Liver (tissue), 9 donors: ENCODE measurements around the gene SYNGR3. TPM values are rescaled to one million over a fixed set of nuclear protein-coding genes. Genes with fewer than 3 reads are reported as not detected.

Experiments
- DNase-seq: peaks from one replicate; pipeline ENCODE4 v3.0.0-alpha.2; 2017; ENCODE audit warnings: low spot score
- H3K27ac ChIP-seq, 2 donors: one replicate each; pipeline ENCODE4 v1.7.0; 2013; ENCODE audit warnings: inconsistent platforms in 2 of 2, low read length in 2 of 2, control low read depth in 1 of 2, low read depth in 1 of 2, mild to moderate bottlenecking in 1 of 2
- H3K27me3 ChIP-seq, 4 donors: one replicate each; pipeline versions ENCODE4 v1.6.1 to v1.7.0; 2013; ENCODE audit warnings: low read length in 3 of 4, inconsistent platforms in 1 of 4, mild to moderate bottlenecking in 1 of 4, moderate library complexity in 1 of 4; ENCODE audit not compliant: control insufficient read depth in 4 of 4, insufficient read depth in 4 of 4
- H3K36me3 ChIP-seq, 4 donors: one replicate each; pipeline versions ENCODE4 v1.6.1 to v1.7.0; 2013; ENCODE audit warnings: low read length in 3 of 4, mild to moderate bottlenecking in 3 of 4, low read depth in 1 of 4, moderate library complexity in 1 of 4; ENCODE audit not compliant: control insufficient read depth in 4 of 4, insufficient read depth in 3 of 4
- H3K4me1 ChIP-seq, 4 donors: one replicate each; pipeline versions ENCODE4 v1.6.1 to v1.7.0; 2013; ENCODE audit warnings: low read length in 3 of 4, mild to moderate bottlenecking in 3 of 4, moderate library complexity in 1 of 4; ENCODE audit not compliant: control insufficient read depth in 4 of 4, insufficient read depth in 4 of 4
- H3K4me3 ChIP-seq, 3 donors: one replicate each; pipeline versions ENCODE4 v1.6.1 to v1.7.0; 2013; ENCODE audit warnings: low read length in 3 of 3, control low read depth in 1 of 3, low read depth in 1 of 3, mild to moderate bottlenecking in 1 of 3
- H3K9ac ChIP-seq, 2 donors: one replicate each; pipeline ENCODE4 v1.7.0; 2013; ENCODE audit warnings: low read length in 2 of 2, mild to moderate bottlenecking in 2 of 2, moderate library complexity in 2 of 2, control low read depth in 1 of 2, low read depth in 1 of 2
- H3K9me3 ChIP-seq, 4 donors: one replicate each; pipeline versions ENCODE4 v1.6.1 to v1.7.0; 2013; ENCODE audit warnings: low read length in 3 of 4; ENCODE audit not compliant: control insufficient read depth in 4 of 4
- ATF3 ChIP-seq: IDR thresholded peaks from 2 replicates; pipeline ENCODE4 v1.6.1; 2016; ENCODE audit warnings: antibody characterized with exemption
- CTCF ChIP-seq: fragments of 150-350 bp; IDR thresholded peaks from 2 replicates; pipeline ENCODE4 v1.5.1; 2017; ENCODE audit warnings: improper control_type of control experiment, low read depth, low read length; ENCODE audit not compliant: missing input control
- EGR1 ChIP-seq, 2 donors: IDR thresholded peaks; 2 replicates each; pipeline ENCODE4 v1.6.1; 2016 to 2018; ENCODE audit warnings: antibody characterized with exemption in 2 of 2, low read depth in 2 of 2
- FOXA1 ChIP-seq: IDR thresholded peaks from 2 replicates; pipeline ENCODE4 v1.6.1; 2016; ENCODE audit warnings: antibody characterized with exemption
- FOXA2 ChIP-seq: IDR thresholded peaks from 2 replicates; pipeline ENCODE4 v1.6.1; 2016; ENCODE audit warnings: antibody characterized with exemption
- HNF4A ChIP-seq, 2 donors: conservative IDR thresholded peaks; 2 replicates each; pipeline ENCODE4 v1.6.1; 2016; ENCODE audit warnings: antibody characterized with exemption in 2 of 2, mild to moderate bottlenecking in 2 of 2
- HNF4G ChIP-seq: IDR thresholded peaks from 2 replicates; pipeline ENCODE4 v1.6.1; 2016; ENCODE audit warnings: antibody characterized with exemption
- JUND ChIP-seq, 2 donors: IDR thresholded peaks; 2 replicates each; pipeline ENCODE4 v1.6.1; 2016; ENCODE audit warnings: antibody characterized with exemption in 2 of 2
- MAX ChIP-seq: IDR thresholded peaks from 2 replicates; pipeline ENCODE4 v1.6.1; 2016; ENCODE audit warnings: antibody characterized with exemption
- NR2F2 ChIP-seq: IDR thresholded peaks from 2 replicates; pipeline ENCODE4 v1.6.1; 2016; ENCODE audit warnings: antibody characterized with exemption
- RAD21 ChIP-seq, 2 donors: IDR thresholded peaks; 2 replicates each; pipeline ENCODE4 v1.6.1; 2016; ENCODE audit warnings: antibody characterized with exemption in 2 of 2, mild to moderate bottlenecking in 2 of 2
- REST ChIP-seq: IDR thresholded peaks from 2 replicates; pipeline ENCODE4 v1.6.1; 2016; ENCODE audit warnings: antibody characterized with exemption, mild to moderate bottlenecking
- RXRA ChIP-seq, 2 donors: IDR thresholded peaks; 2 replicates each; pipeline ENCODE4 v1.6.1; 2017 to 2018; ENCODE audit warnings: antibody characterized with exemption in 2 of 2, mild to moderate bottlenecking in 1 of 2
- TAF1 ChIP-seq: conservative IDR thresholded peaks from 2 replicates; pipeline ENCODE4 v1.6.1; 2016; ENCODE audit warnings: antibody characterized with exemption, mild to moderate bottlenecking
- YY1 ChIP-seq: IDR thresholded peaks from 2 replicates; pipeline ENCODE4 v1.6.1; 2016; ENCODE audit warnings: antibody characterized with exemption, mild to moderate bottlenecking
- ZBTB33 ChIP-seq: IDR thresholded peaks from 2 replicates; pipeline ENCODE4 v1.6.1; 2016; ENCODE audit warnings: antibody characterized with exemption
- WGBS: extraction: QIAGEN DNeasy Blood & Tissue Kit; methylation state at CpG from one replicate; pipeline ENCODE4 v1.1.7; 2013; 5-methylcytosine and 5-hydroxymethylcytosine counted together
- polyA plus RNA-seq, 2 donors: library from polyadenylated mRNA; stranded (reverse) in 1 of 2; unstranded in 1 of 2; fragments of 200-250 nt in 1 of 2; fragments of >200 nt in 1 of 2; fragmentation: Nextera tagmentation in 1 of 2; extraction: Ambion mirVana in 1 of 2; gene quantifications; one replicate each; pipeline versions ENCODE4 v1.2.1 to v1.2.3, GENCODE V29; 2013 to 2015
- total RNA-seq, 2 donors: library from RNA; depleted of rRNA; stranded (reverse); fragments of >200 nt; gene quantifications; one replicate each; pipeline ENCODE4 v1.2.3, GENCODE V29; 2014
- donor health status: healthy.
- donor health status: healthy.
- donor health status: healthy.
- donor health status: healthy.
- donor health status: healthy.

The SYNGR3 gene
- total and polyA plus RNA-seq, 4 donors: 0.09 to 0.47 (median 0.17) TPM; not detected in 1

- WGBS: 94% methylated on average over 33 of the region's 33 CpGs
- DNase-seq: no peak
- H3K27ac ChIP-seq: no peak overlapping the region
- no peak overlapping the region for H3K4me3 ChIP-seq
- no peaks in the 10 kb centered on the region for H3K9me3 ChIP-seq
- TF ChIP-seq ZBTB33: no peak
- no peak for TF ChIP-seq MAX
- no peak for TF ChIP-seq JUND (IDR thresholded peaks at IDR 0.05)
- no peak for TF ChIP-seq EGR1 (IDR thresholded peaks at IDR 0.05; ENCODE audit: low read depth in 2 of 2)
- TF ChIP-seq RXRA (IDR thresholded peaks at IDR 0.05): no peak
- no peak for TF ChIP-seq NR2F2
- TF ChIP-seq ATF3: no peak
- H3K27me3 ChIP-seq: no peaks in the 10 kb centered on the region
- peaks cover 7 to 26% (median 11%) of the 10 kb centered on the region in 4 donors for H3K4me1 ChIP-seq
- H3K9ac ChIP-seq: no peak overlapping the region
- H3K36me3 ChIP-seq: peaks cover 14 to 41% (median 16%) of the 10 kb centered on the region in 4 donors
Observed at GRCh38 chr16:1976951-1977874, 12.6 kb upstream of the SYNGR3 start.

- no peaks in the 10 kb centered on the region for H3K9me3 ChIP-seq
- H3K4me1 ChIP-seq: peaks cover 2 to 20% (median 5%) of the 10 kb centered on the region in 4 donors
- no peak overlapping the region for H3K27ac ChIP-seq
- H3K4me3 ChIP-seq: no peak overlapping the region
- WGBS: 95% methylated on average over 18 of the region's 18 CpGs
- no peaks in the 10 kb centered on the region for H3K27me3 ChIP-seq
- H3K9ac ChIP-seq: no peak overlapping the region
- peaks cover 14 to 41% (median 16%) of the 10 kb centered on the region in 4 donors for H3K36me3 ChIP-seq
- TF ChIP-seq TAF1: no peak
- TF ChIP-seq ZBTB33: no peak
- no peak for TF ChIP-seq NR2F2
- TF ChIP-seq HNF4A (conservative IDR thresholded peaks at IDR 0.05): no peak
- no peak for TF ChIP-seq FOXA1
- no peak for TF ChIP-seq RXRA (IDR thresholded peaks at IDR 0.05)
- no peak for TF ChIP-seq FOXA2
- TF ChIP-seq JUND (IDR thresholded peaks at IDR 0.05): no peak
- TF ChIP-seq HNF4G: no peak
- no peak for TF ChIP-seq YY1
- TF ChIP-seq RAD21 (IDR thresholded peaks at IDR 0.05): no peak
- TF ChIP-seq CTCF: no peak
- TF ChIP-seq ATF3: no peak
- no peak for TF ChIP-seq REST
- TF ChIP-seq MAX: no peak
- no peak for DNase-seq
Observed at GRCh38 chr16:1977875-1978268, 11.9 kb upstream of the SYNGR3 start.
